RCC 7860 (cell line): ENCODE results near the gene BCAS3.

Experiments
- DNase-seq: peaks from one replicate; pipeline ENCODE4 v3.0.0-alpha.2; 2015; ENCODE audit warnings: low spot score
- FAIRE-seq: peaks from 2 replicates; lab custom pipeline; 2012; peaks lifted over from hg19 to GRCh38; lab: Jason Lieb, UNC

BCAS3 gene

GRCh38 chr17:61097781-61098180 is 420.1 kb downstream of the BCAS3 start:
- FAIRE-seq (no peak), DNase-seq (no peak)

- no peak for FAIRE-seq
- no peak for DNase-seq
Observed at GRCh38 chr17:61106354-61106753, 428.7 kb downstream of the BCAS3 start.

- DNase-seq (no peak), FAIRE-seq (no peak)
Observed at GRCh38 chr17:61116577-61116976, 438.9 kb downstream of the BCAS3 start.

GRCh38 chr17:61117983-61118382 is 440.3 kb downstream of the BCAS3 start:
- FAIRE-seq, result no peak
- DNase-seq, result no peak

GRCh38 chr17:61118871-61119270 is 441.2 kb downstream of the BCAS3 start:
- FAIRE-seq, result no peak

GRCh38 chr17:61122326-61122913 is 444.8 kb downstream of the BCAS3 start:
- no peak for FAIRE-seq

More at GRCh38 chr17:61118871-61119270, 441.2 kb downstream of the BCAS3 start:
- DNase-seq, result no peak

GRCh38 chr17:61124562-61124961 is 446.9 kb downstream of the BCAS3 start:
- no peak for FAIRE-seq
- no peak for DNase-seq

More at GRCh38 chr17:61122326-61122913, 444.8 kb downstream of the BCAS3 start:
- DNase-seq, result no peak

GRCh38 chr17:61126473-61127249 is 449.0 kb downstream of the BCAS3 start:
- FAIRE-seq, result no peak
- DNase-seq, result no peak

GRCh38 chr17:61127960-61128359 is 450.3 kb downstream of the BCAS3 start:
- DNase-seq, result no peak
- FAIRE-seq, result no peak

- no peak for DNase-seq
- FAIRE-seq, result no peak
Observed at GRCh38 chr17:61128661-61129115, 451.0 kb downstream of the BCAS3 start.

- DNase-seq, result no peak
- no peak for FAIRE-seq
Observed at GRCh38 chr17:61129267-61130254, 451.9 kb downstream of the BCAS3 start.

- FAIRE-seq (no peak), DNase-seq (no peak)
Observed at GRCh38 chr17:61130330-61130729, 452.7 kb downstream of the BCAS3 start.

GRCh38 chr17:61131585-61131984 is 453.9 kb downstream of the BCAS3 start:
- FAIRE-seq, result no peak
- DNase-seq, result no peak

- FAIRE-seq (no peak), DNase-seq (no peak)
Observed at GRCh38 chr17:61132524-61132923, 454.9 kb downstream of the BCAS3 start.

- FAIRE-seq (no peak), DNase-seq (no peak)
Observed at GRCh38 chr17:61133853-61134252, 456.2 kb downstream of the BCAS3 start.

GRCh38 chr17:61134551-61135235 is 457.0 kb downstream of the BCAS3 start:
- DNase-seq, result no peak
- no peak for FAIRE-seq

GRCh38 chr17:61135782-61136181 is 458.1 kb downstream of the BCAS3 start:
- no peak for FAIRE-seq
- no peak for DNase-seq

GRCh38 chr17:61136296-61136695 is 458.6 kb downstream of the BCAS3 start:
- FAIRE-seq (no peak), DNase-seq (no peak)

GRCh38 chr17:61139219-61139618 is 461.6 kb downstream of the BCAS3 start:
- DNase-seq (peak; percentile 34), FAIRE-seq (no peak)

GRCh38 chr17:61140081-61140786 is 462.6 kb downstream of the BCAS3 start:
- DNase-seq, result no peak
- peak; percentile 50 for FAIRE-seq
